Subcutaneous adipose tissue (tissue), 4 donors: Measurements from ENCODE around the gene SHISAL1. TPM values are rescaled to one million over a fixed set of nuclear protein-coding genes. Genes with fewer than 3 reads are reported as not detected.

Experiments used
- CTCF ChIP-seq: fragments of 450-650 bp; IDR thresholded peaks from one replicate; pipeline ENCODE4 v1.5.1; 2016; ENCODE audit warnings: low read depth, mild to moderate bottlenecking, control low read depth, antibody characterized with exemption, moderate library complexity
- total RNA-seq, 4 donors: library from RNA; depleted of rRNA; stranded (reverse); fragments of >200 nt; gene quantifications; one replicate each; pipeline ENCODE4 v1.1.0, GENCODE V29; 2016

Gene SHISAL1
- total RNA-seq, 4 donors from 2014 or later = 0.34 to 0.49 (median 0.44) TPM; not detected in 1

DNA sequence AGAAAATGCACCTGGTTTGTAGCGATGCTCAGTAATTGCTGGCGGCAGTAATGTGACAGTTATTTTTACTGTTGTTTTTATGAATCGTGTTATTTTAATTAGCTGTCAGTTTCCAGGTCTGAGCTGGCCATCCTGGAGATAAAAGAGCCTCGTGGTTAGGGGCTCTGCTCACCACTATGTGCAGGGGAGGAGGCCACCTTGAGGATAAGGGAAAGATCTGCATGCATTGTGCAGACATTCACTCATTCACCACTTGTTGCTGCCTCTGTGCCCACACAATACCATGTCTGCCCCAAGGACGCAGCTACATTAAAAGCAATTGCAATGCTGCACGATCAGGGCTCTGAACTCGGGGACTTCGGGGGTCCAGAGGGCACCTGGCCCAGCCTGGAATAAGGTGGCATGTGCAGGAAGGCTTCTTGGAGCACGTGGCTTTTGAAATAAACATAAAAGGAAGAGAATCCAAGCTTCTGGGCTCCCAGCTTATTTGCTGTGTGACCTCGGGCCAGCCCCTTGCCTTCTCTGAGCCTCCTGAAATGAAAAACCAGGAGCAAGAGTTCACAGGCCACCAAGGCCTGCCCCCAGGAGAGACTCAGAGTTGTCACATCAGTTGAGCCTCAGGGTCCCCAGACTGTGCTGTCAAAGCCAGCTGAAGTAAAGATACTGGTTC lies 44.7 kb upstream of the SHISAL1 start:
- TF ChIP-seq CTCF = no peak

GRCh38 chr22:44355716-44356070 lies 42.9 kb upstream of the SHISAL1 start:
- TF ChIP-seq CTCF = no peak

GRCh38 chr22:44354288-44354687 lies 41.5 kb upstream of the SHISAL1 start:
- TF ChIP-seq CTCF = no peak

GRCh38 chr22:44353041-44353440 lies 40.3 kb upstream of the SHISAL1 start:
- no peak for TF ChIP-seq CTCF

GRCh38 chr22:44352378-44353035 lies 39.8 kb upstream of the SHISAL1 start:
- TF ChIP-seq CTCF = no peak

DNA sequence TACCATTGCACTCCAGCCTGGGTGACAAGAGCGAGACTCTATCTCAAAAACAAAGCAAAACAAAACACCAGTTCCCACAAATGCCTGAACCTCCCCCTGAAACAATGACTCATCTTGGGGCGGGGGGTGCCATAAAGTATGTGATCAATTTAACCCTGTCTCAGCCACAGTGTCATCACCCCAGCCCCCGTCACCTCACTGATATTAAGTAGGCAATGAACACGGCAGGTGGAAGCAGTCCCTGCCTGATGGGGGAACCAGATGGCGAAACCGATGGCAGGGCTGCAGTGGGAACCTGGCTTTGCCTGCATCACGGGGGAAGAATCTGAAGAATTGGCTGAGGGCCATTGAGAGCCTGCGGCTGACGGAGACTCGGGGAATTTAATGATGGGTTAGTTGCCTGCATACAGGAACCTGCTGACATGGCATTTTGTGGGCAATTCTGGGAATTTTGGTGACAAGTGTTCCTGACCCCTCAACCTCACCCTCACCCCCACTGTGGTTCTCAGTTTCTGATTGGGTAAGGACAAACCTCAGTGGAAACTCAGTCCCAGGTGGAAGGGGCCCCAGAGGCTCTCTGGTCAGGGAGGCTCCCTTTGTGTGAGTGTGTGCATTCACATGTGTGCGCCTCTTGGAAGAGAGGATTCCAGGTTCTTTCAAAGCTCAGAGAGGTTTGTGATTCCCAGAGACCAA lies 39.1 kb upstream of the SHISAL1 start:
- TF ChIP-seq CTCF = no peak

- no peak for TF ChIP-seq CTCF
Observed at GRCh38 chr22:44351037-44351436, 38.3 kb upstream of the SHISAL1 start.
